K562 (cell line): ENCODE results near the gene PPP1R3G. TPM values are rescaled to one million over a fixed set of nuclear protein-coding genes. Genes with fewer than 3 reads are reported as not detected.
A peak's percentile ranks its signal among the peaks of the same experiment; 100 is the strongest.

Experiments
- CAMTA2 ChIP-seq: fragments of 250-450 bp; sonication (Bioruptor Pico); conservative IDR thresholded peaks from 2 replicates; pipeline ENCODE4 v1.5.1; 2022
- CBX3 ChIP-seq, 2 experiments: IDR thresholded peaks; 1 replicate in 1 of 2; 2 replicates in 1 of 2; pipeline ENCODE4 v1.6.1; 2012; ENCODE audit warnings: inconsistent platforms in 2 of 2, low read length in 2 of 2, borderline replicate concordance in 1 of 2, control low read depth in 1 of 2
- CBX5 ChIP-seq: IDR thresholded peaks from 2 replicates; pipeline ENCODE4 v1.6.1; 2014; ENCODE audit warnings: low read depth, borderline replicate concordance
- FIP1L1 ChIP-seq: fragments of 200-400 bp; formaldehyde crosslinking; IDR thresholded peaks from 2 replicates; pipeline ENCODE4 v1.6.1; 2018; ENCODE audit warnings: mild to moderate bottlenecking, low read depth, low read length; ENCODE audit not compliant: poor library complexity, severe bottlenecking
- GTF2E2 ChIP-seq: fragments of 200-800 bp; sonication (Bioruptor generic); IDR thresholded peaks from 2 replicates; pipeline ENCODE4 v1.6.1; 2016; ENCODE audit warnings: missing genetic modification characterization, missing compliant biosample characterization
- HIVEP1 ChIP-seq: fragments of 250-450 bp; sonication (Bioruptor Pico); IDR thresholded peaks from 2 replicates; pipeline ENCODE4 v1.4.0; 2020; ENCODE audit warnings: mild to moderate bottlenecking
- LARP7 ChIP-seq: fragments of 450-650 bp; IDR thresholded peaks from 2 replicates; pipeline ENCODE4 v1.6.1; 2016
- MAFF ChIP-seq: IDR thresholded peaks from 2 replicates; pipeline ENCODE4 v1.6.1; 2012; ENCODE audit warnings: low read length, improper control_type of control experiment
- SLC30A9 ChIP-seq: fragments of 250-450 bp; sonication (Bioruptor Pico); IDR thresholded peaks from 2 replicates; pipeline ENCODE4 v1.8.0; 2022; ENCODE audit warnings: mild to moderate bottlenecking, moderate library complexity
- SP2 ChIP-seq: IDR thresholded peaks from 2 replicates; pipeline ENCODE4 v1.6.1; 2011; ENCODE audit warnings: mild to moderate bottlenecking, low read depth, low read length, moderate library complexity; ENCODE audit not compliant: poor library complexity, severe bottlenecking; ENCODE audit errors: extremely low read depth
- TBL1XR1 ChIP-seq, 2 experiments: IDR thresholded peaks; 2 replicates each; pipeline ENCODE4 v1.6.1; 2012; ENCODE audit warnings: improper control_type of control experiment in 2 of 2, low read length in 2 of 2, mild to moderate bottlenecking in 1 of 2
- ZNF224 ChIP-seq: sonication (generic); formaldehyde crosslinking; IDR thresholded peaks from 2 replicates; pipeline ENCODE4 v1.8.0; 2022; ENCODE audit warnings: mild to moderate bottlenecking, missing genetic modification reagents
- ZNF324 ChIP-seq: fragments of 250-450 bp; sonication (Bioruptor Pico); IDR thresholded peaks from 2 replicates; pipeline ENCODE4 v1.4.0; 2020; ENCODE audit warnings: mild to moderate bottlenecking
- ZNF561 ChIP-seq: fragments of 450-650 bp; formaldehyde crosslinking; conservative IDR thresholded peaks from 2 replicates; pipeline ENCODE4 v1.4.0; 2020; ENCODE audit warnings: mild to moderate bottlenecking, moderate library complexity
- polyA plus RNA-seq, 8 experiments: library from polyadenylated mRNA; depleted of rRNA in 4 of 8; stranded (reverse) in 5 of 8; unstranded in 3 of 8; fragments of >200 nt; fragmentation: Nextera tagmentation in 2 of 8; fragmentation: Illumina TruSeq in 1 of 8; extraction: Ambion mirVana in 2 of 8; extraction: Trizol in 1 of 8; gene quantifications; 2 replicates each; pipeline versions ENCODE4 v1.2.1 to v1.2.3, GENCODE V29; 2011 to 2014; ENCODE audit warnings: inconsistent platforms in 1 of 8, missing spikeins in 1 of 8
- total RNA-seq, 7 experiments: library from RNA; depleted of rRNA in 6 of 7; stranded (reverse); fragments of >200 nt in 6 of 7; fragmentation: Illumina TruSeq in 2 of 7; extraction: Trizol in 2 of 7; gene quantifications; 2 replicates each; pipeline versions ENCODE4 v1.2.1 to v1.2.3, GENCODE V29; 2011 to 2021; ENCODE audit warnings: low replicate concordance in 1 of 7
- TF ChIP-seq, protein P1 (sequence below): sonication (generic); formaldehyde crosslinking; IDR thresholded peaks from 2 replicates; pipeline ENCODE4 v1.8.0; 2022; ENCODE audit warnings: missing genetic modification reagents, mild to moderate bottlenecking, moderate library complexity, borderline replicate concordance
- TF ChIP-seq, protein P2 (sequence below): sonication (generic); formaldehyde crosslinking; IDR thresholded peaks from 2 replicates; pipeline ENCODE4 v1.8.0; 2022; ENCODE audit warnings: mild to moderate bottlenecking, missing genetic modification reagents
- TF ChIP-seq, protein P3 (sequence below): sonication (generic); formaldehyde crosslinking; IDR thresholded peaks from 2 replicates; pipeline ENCODE4 v1.9.0; 2022; ENCODE audit warnings: mild to moderate bottlenecking, missing genetic modification reagents
- TF ChIP-seq, protein P4 (sequence below): fragments of 450-650 bp; formaldehyde crosslinking; IDR thresholded peaks from 2 replicates; pipeline ENCODE4 v1.4.0; 2022; ENCODE audit warnings: missing genetic modification characterization
- TF ChIP-seq, protein P5 (sequence below): fragments of 250-450 bp; sonication (Bioruptor Pico); IDR thresholded peaks from 2 replicates; pipeline ENCODE4 v1.5.0; 2021
- TF ChIP-seq, protein P6 (sequence below): sonication (generic); formaldehyde crosslinking; IDR thresholded peaks from 2 replicates; pipeline ENCODE4 v1.8.1; 2022; ENCODE audit warnings: missing genetic modification reagents

The PPP1R3G gene
- total and polyA plus RNA-seq, 9 of the 15 experiments (the other 6 are each of a cell fraction or from before 2014, with no cell fraction given): 0.01 to 0.13 (median 0.01) TPM; not detected in 4

DNA sequence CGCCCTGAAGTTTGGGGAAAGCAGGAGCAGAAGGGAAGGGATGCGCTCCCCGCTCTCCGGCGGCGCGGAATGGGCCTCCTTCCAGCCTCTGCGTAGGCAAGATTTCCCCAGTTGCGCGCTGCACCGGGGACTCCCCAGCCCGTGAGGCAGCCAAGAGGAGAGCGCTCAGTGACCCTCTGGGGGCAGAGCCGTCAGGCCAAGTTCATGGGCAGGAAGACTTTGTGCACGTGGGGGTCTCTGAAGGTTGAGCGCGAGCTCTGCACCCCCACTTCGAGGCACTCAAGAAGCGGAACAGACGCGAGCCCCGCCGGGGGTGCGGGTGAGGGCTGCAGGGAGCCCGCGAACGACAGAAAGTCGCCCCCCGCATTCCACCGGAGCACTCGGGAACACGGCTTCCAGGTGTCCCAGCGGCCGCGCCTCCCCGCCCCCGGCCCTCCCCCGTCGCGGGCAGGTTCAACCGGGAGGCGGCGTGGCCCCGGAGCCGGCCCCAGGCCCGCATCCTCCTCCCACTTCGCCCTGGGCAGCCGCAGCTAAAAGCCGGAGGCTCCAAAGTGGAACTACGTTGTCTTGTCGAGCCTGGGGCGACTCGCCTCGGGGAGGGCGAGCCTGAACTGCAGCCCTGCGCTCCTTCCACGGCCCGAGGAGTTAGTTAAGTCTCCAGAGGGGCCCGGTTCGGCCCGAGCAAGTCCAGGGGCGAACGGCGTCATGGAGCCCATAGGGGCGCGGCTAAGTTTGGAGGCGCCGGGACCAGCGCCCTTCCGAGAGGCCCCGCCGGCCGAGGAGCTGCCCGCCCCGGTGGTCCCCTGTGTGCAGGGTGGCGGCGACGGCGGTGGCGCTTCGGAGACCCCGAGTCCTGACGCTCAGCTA lies at the start of gene PPP1R3G (continued):
- no peak for TF ChIP-seq FIP1L1
- TF ChIP-seq CBX3 (IDR thresholded peaks at IDR 0.05; ENCODE audit: borderline replicate concordance in 1 of 2, low read length in 2 of 2): peak in 1 of 2 experiments; percentile 71; a peak in 1 of 3 replicates
- TF ChIP-seq, protein P1, sequence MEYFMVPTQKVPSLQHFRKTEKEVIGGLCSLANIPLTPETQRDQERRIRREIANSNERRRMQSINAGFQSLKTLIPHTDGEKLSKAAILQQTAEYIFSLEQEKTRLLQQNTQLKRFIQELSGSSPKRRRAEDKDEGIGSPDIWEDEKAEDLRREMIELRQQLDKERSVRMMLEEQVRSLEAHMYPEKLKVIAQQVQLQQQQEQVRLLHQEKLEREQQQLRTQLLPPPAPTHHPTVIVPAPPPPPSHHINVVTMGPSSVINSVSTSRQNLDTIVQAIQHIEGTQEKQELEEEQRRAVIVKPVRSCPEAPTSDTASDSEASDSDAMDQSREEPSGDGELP (CRISPR knock-in tag): no peak
- TF ChIP-seq LARP7: no peak
- no peak for TF ChIP-seq ZNF561
- TF ChIP-seq, protein P2, sequence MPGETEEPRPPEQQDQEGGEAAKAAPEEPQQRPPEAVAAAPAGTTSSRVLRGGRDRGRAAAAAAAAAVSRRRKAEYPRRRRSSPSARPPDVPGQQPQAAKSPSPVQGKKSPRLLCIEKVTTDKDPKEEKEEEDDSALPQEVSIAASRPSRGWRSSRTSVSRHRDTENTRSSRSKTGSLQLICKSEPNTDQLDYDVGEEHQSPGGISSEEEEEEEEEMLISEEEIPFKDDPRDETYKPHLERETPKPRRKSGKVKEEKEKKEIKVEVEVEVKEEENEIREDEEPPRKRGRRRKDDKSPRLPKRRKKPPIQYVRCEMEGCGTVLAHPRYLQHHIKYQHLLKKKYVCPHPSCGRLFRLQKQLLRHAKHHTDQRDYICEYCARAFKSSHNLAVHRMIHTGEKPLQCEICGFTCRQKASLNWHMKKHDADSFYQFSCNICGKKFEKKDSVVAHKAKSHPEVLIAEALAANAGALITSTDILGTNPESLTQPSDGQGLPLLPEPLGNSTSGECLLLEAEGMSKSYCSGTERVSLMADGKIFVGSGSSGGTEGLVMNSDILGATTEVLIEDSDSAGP (CRISPR knock-in tag): no peak
- TF ChIP-seq ZNF224 (CRISPR knock-in tag): no peak
- TF ChIP-seq, protein P3, sequence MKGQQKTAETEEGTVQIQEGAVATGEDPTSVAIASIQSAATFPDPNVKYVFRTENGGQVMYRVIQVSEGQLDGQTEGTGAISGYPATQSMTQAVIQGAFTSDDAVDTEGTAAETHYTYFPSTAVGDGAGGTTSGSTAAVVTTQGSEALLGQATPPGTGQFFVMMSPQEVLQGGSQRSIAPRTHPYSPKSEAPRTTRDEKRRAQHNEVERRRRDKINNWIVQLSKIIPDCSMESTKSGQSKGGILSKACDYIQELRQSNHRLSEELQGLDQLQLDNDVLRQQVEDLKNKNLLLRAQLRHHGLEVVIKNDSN: peak; percentile 35; the same call in 1 of the 2 replicates
- TF ChIP-seq SLC30A9: no peak
- TF ChIP-seq CAMTA2: no peak
- no peak for TF ChIP-seq CBX5
- TF ChIP-seq, protein P4, sequence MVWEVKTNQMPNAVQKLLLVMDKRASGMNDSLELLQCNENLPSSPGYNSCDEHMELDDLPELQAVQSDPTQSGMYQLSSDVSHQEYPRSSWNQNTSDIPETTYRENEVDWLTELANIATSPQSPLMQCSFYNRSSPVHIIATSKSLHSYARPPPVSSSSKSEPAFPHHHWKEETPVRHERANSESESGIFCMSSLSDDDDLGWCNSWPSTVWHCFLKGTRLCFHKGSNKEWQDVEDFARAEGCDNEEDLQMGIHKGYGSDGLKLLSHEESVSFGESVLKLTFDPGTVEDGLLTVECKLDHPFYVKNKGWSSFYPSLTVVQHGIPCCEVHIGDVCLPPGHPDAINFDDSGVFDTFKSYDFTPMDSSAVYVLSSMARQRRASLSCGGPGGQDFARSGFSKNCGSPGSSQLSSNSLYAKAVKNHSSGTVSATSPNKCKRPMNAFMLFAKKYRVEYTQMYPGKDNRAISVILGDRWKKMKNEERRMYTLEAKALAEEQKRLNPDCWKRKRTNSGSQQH: no peak
- TF ChIP-seq, protein P5, sequence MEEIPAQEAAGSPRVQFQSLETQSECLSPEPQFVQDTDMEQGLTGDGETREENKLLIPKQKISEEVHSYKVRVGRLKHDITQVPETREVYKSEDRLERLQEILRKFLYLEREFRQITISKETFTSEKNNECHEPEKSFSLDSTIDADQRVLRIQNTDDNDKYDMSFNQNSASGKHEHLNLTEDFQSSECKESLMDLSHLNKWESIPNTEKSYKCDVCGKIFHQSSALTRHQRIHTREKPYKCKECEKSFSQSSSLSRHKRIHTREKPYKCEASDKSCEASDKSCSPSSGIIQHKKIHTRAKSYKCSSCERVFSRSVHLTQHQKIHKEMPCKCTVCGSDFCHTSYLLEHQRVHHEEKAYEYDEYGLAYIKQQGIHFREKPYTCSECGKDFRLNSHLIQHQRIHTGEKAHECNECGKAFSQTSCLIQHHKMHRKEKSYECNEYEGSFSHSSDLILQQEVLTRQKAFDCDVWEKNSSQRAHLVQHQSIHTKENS: no peak
- no peak for TF ChIP-seq ZNF324
- TF ChIP-seq SP2: no peak
- TF ChIP-seq TBL1XR1 (IDR thresholded peaks at IDR 0.05; ENCODE audit: low read length in 2 of 2): no peak
- TF ChIP-seq MAFF: no peak
- TF ChIP-seq, protein P6, sequence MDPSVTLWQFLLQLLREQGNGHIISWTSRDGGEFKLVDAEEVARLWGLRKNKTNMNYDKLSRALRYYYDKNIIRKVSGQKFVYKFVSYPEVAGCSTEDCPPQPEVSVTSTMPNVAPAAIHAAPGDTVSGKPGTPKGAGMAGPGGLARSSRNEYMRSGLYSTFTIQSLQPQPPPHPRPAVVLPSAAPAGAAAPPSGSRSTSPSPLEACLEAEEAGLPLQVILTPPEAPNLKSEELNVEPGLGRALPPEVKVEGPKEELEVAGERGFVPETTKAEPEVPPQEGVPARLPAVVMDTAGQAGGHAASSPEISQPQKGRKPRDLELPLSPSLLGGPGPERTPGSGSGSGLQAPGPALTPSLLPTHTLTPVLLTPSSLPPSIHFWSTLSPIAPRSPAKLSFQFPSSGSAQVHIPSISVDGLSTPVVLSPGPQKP: no peak
- no peak for TF ChIP-seq GTF2E2 (tag)
- TF ChIP-seq HIVEP1: no peak
